Endothelial cell of umbilical vein (primary cell): ENCODE results near the gene SLC41A3. TPM values are rescaled to one million over a fixed set of nuclear protein-coding genes. Genes with fewer than 3 reads are reported as not detected.
A peak's percentile ranks its signal among the peaks of the same experiment; 100 is the strongest.

ENCODE experiments used
- BruUV-seq: library from RNA; stranded (reverse); fragments of 400-500 nt; replicated peaks from 2 replicates; lab custom pipeline; 2021; lab: Mats Ljungman, UMichigan
- CTCF ChIA-PET: fragments of 300-600, 350-600 bp; sonication (Branson Sonifier 250); formaldehyde crosslinking; loops from one replicate; lab custom pipeline; 2021; ENCODE audit warnings: antibody characterized with exemption, inconsistent platforms; lab: Charles Lee
- POLR2A ChIA-PET: fragments of 300-600, 350-600 bp; sonication (Branson Sonifier 250); formaldehyde crosslinking; loops from one replicate; lab custom pipeline; 2021; ENCODE audit warnings: antibody characterized with exemption, inconsistent platforms; lab: Charles Lee
- DNase-seq: peaks from one replicate; pipeline ENCODE4 v3.0.0-alpha.2; 2011; ENCODE audit warnings: low read depth, low spot score
- FAIRE-seq: peaks from 2 replicates; lab custom pipeline; 2011; peaks lifted over from hg19 to GRCh38; lab: Jason Lieb, UNC
- H2AFZ ChIP-seq: 2 replicates; pipeline ENCODE4 v1.6.0; 2012; ENCODE audit warnings: low read depth, low read length, control low read depth, inconsistent platforms
- H3K27ac ChIP-seq: 2 replicates; pipeline ENCODE4 v1.5.1; 2011; ENCODE audit warnings: low read depth, mild to moderate bottlenecking, control low read depth, low read length, moderate library complexity; ENCODE audit not compliant: insufficient read depth
- H3K27me3 ChIP-seq, 2 experiments: 2 replicates each; pipeline versions ENCODE4 v1.6.0 to v1.6.1; 2011; ENCODE audit warnings: low read length in 2 of 2, mixed read lengths in 1 of 2; ENCODE audit not compliant: control insufficient read depth in 2 of 2, insufficient read depth in 2 of 2
- H3K36me3 ChIP-seq, 2 experiments: 2 replicates in 1 of 2; 3 replicates in 1 of 2; pipeline ENCODE4 v1.5.1; 2011; ENCODE audit warnings: low read length in 2 of 2, mild to moderate bottlenecking in 1 of 2, moderate library complexity in 1 of 2; ENCODE audit not compliant: control insufficient read depth in 2 of 2, insufficient read depth in 2 of 2; ENCODE audit errors: extremely low read depth in 1 of 2
- H3K4me1 ChIP-seq: 3 replicates; pipeline ENCODE4 v1.5.1; 2011; ENCODE audit warnings: mild to moderate bottlenecking, low read length; ENCODE audit not compliant: control insufficient read depth, insufficient read depth; ENCODE audit errors: extremely low read depth
- H3K4me2 ChIP-seq: 2 replicates; pipeline ENCODE4 v1.6.1; 2011; ENCODE audit warnings: low read length, control low read depth, mixed read lengths; ENCODE audit not compliant: insufficient read depth
- H3K4me3 ChIP-seq, 3 experiments: fragments of 200-600 bp in 1 of 3; sonication (generic), shearing (Covaris generic) in 1 of 3; replicated peaks in 1 of 3; 2 replicates each; pipeline ENCODE4 v1.5.1; 2011 to 2016; ENCODE audit warnings: control low read depth in 3 of 3, low read length in 3 of 3, mild to moderate bottlenecking in 2 of 3, inconsistent platforms in 1 of 3, low read depth in 1 of 3, moderate library complexity in 1 of 3; ENCODE audit not compliant: insufficient read depth in 1 of 3
- H3K79me2 ChIP-seq: 2 replicates; pipeline ENCODE4 v1.6.0; 2012; ENCODE audit warnings: low read length, inconsistent platforms; ENCODE audit not compliant: control insufficient read depth, insufficient read depth
- H3K9ac ChIP-seq: replicated peaks from 2 replicates; pipeline ENCODE3; 2011; ENCODE audit warnings: low read length, control low read depth; ENCODE audit not compliant: insufficient read depth; ENCODE audit errors: extremely low read depth
- H3K9me1 ChIP-seq: replicated peaks from 3 replicates; pipeline ENCODE4 v1.6.0; 2011; ENCODE audit warnings: mild to moderate bottlenecking, low read length; ENCODE audit not compliant: control insufficient read depth, insufficient read depth; ENCODE audit errors: extremely low read depth
- H3K9me3 ChIP-seq: replicated peaks from 2 replicates; pipeline ENCODE4 v1.5.1; 2012; ENCODE audit warnings: low read length, inconsistent platforms; ENCODE audit not compliant: control insufficient read depth, insufficient read depth
- H4K20me1 ChIP-seq: replicated peaks from 2 replicates; pipeline ENCODE3; 2011; ENCODE audit warnings: mild to moderate bottlenecking, low read length; ENCODE audit not compliant: control insufficient read depth, insufficient read depth; ENCODE audit errors: extremely low read depth
- EZH2 ChIP-seq: IDR thresholded peaks from 2 replicates; pipeline ENCODE4 v1.6.1; 2012; ENCODE audit warnings: borderline replicate concordance, low read depth, mild to moderate bottlenecking, moderate library complexity, low read length, inconsistent platforms; ENCODE audit not compliant: severe bottlenecking
- FOS ChIP-seq: IDR thresholded peaks from 2 replicates; pipeline ENCODE4 v1.6.1; 2011; ENCODE audit warnings: mild to moderate bottlenecking, low read length, moderate library complexity, borderline replicate concordance; ENCODE audit not compliant: insufficient read depth
- dilution Hi-C: fragments of 300-500 bp; cut with MboI; formaldehyde crosslinking; loops from one replicate; pipeline ENCODE4 v1.15.0; 2019; ENCODE audit warnings: low sequenced_read_pairs; ENCODE audit not compliant: extremely low pct_ligation_motif_present
- intact Hi-C: fragments of 100-400 bp; cut with micrococcal nuclease; formaldehyde crosslinking; loops from one replicate; pipeline ENCODE4 v1.10.0; 2022
- polyA plus RNA-seq, 4 experiments: library from polyadenylated mRNA; depleted of rRNA in 3 of 4; stranded (reverse) in 3 of 4; unstranded in 1 of 4; fragments of >200 nt; gene quantifications; 2 replicates each; pipeline versions ENCODE4 v1.2.1 to v1.2.3, GENCODE V29; 2011 to 2012; ENCODE audit warnings: missing spikeins in 1 of 4
- total RNA-seq: library from RNA; stranded (reverse); gene quantifications from 2 replicates; pipeline ENCODE4 v1.2.3, GENCODE V29; 2021
- TF ChIP-seq, protein P1 (sequence below): IDR thresholded peaks from 2 replicates; pipeline ENCODE4 v1.6.1; 2011; ENCODE audit not compliant: insufficient read depth, insufficient read length
- TF ChIP-seq, protein P2 (sequence below), 2 donors: IDR thresholded peaks; 1 replicate in 1 of 2; 2 replicates in 1 of 2; pipeline ENCODE4 v1.5.1; 2011; ENCODE audit warnings: low read length in 2 of 2, mild to moderate bottlenecking in 2 of 2, moderate library complexity in 2 of 2, control low read depth in 1 of 2, inconsistent platforms in 1 of 2, low read depth in 1 of 2; ENCODE audit not compliant: insufficient read depth in 1 of 2; ENCODE audit errors: extremely low read depth in 1 of 2

Gene SLC41A3
- total and polyA plus RNA-seq, 2 donors (not counting 3 experiments of a cell fraction or from before 2014, with no cell fraction given), result 52.5 to 118 TPM

DNA sequence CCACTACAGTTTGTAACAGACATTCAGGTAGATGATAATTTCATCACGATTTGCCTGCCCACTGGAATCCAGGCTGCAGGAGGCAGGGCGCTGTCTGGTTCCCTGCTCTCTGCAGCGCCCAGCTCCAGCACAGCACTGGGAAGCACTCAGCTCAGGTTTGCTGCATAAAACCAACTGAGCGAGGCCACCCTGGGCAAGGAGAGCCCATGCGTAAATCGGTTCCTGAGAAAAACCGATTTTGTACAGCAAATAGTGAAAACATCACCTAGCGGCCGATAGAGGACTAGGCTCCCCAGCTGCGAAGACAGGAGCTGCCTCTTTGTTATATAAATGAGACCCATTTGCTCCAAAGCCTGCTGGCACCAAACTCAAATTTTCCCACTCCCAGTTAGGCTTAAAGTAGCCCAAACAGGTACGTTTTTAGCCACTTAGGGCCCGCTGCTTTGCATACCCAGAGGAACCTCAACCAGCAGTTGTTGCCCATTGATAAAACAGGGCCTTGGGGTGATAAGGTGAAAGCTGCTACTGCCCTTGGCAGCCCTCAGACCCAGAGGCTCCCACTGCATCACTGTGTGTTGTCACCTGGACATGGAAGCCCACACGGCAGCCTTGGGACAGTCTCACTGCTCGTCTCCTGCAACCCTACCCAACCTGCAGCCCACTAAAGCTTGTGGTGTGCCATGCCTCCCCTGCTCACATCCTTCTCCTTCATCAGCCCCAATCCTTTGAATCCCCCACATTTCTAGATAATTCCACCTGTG is 49.0 kb upstream of the SLC41A3 start:
- Histone ChIP-seq H3K79me2 (no peaks in the 10 kb centered on the region), H3K9me3 (no peaks in the 10 kb centered on the region), H3K4me3 (no peak overlapping the region), H3K27me3 (no peaks in the 10 kb centered on the region), H3K27ac (no peak overlapping the region), H3K4me2 (no peak overlapping the region), H3K9ac (no peak overlapping the region), H2AFZ (no peak overlapping the region), H3K36me3 (no peaks in the 10 kb centered on the region), H3K4me1 (peaks cover 11% of the 10 kb centered on the region), H3K9me1 (no peaks in the 10 kb centered on the region), H4K20me1 (no peaks in the 10 kb centered on the region)
- BruUV-seq, result no TSS peak
- TF ChIP-seq FOS, result no peak
- TF ChIP-seq, protein P1, sequence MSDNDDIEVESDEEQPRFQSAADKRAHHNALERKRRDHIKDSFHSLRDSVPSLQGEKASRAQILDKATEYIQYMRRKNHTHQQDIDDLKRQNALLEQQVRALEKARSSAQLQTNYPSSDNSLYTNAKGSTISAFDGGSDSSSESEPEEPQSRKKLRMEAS, result no peak
- TF ChIP-seq EZH2, result no peak
- TF ChIP-seq, protein P2, sequence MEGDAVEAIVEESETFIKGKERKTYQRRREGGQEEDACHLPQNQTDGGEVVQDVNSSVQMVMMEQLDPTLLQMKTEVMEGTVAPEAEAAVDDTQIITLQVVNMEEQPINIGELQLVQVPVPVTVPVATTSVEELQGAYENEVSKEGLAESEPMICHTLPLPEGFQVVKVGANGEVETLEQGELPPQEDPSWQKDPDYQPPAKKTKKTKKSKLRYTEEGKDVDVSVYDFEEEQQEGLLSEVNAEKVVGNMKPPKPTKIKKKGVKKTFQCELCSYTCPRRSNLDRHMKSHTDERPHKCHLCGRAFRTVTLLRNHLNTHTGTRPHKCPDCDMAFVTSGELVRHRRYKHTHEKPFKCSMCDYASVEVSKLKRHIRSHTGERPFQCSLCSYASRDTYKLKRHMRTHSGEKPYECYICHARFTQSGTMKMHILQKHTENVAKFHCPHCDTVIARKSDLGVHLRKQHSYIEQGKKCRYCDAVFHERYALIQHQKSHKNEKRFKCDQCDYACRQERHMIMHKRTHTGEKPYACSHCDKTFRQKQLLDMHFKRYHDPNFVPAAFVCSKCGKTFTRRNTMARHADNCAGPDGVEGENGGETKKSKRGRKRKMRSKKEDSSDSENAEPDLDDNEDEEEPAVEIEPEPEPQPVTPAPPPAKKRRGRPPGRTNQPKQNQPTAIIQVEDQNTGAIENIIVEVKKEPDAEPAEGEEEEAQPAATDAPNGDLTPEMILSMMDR (IDR thresholded peaks at IDR 0.05; ENCODE audit: extremely low read depth in 1 of 2, insufficient read depth in 1 of 2, low read depth in 1 of 2, low read length in 2 of 2), result peak in 1 of 2 donors; percentile 13
- intact Hi-C loops (loop anchor here (5.0 kb wide), 2 partner anchors 79 to 161 kb away; no protein-coding TSS in a partner anchor), dilution Hi-C loops (no loop called here)
- POLR2A ChIA-PET, result no interaction called here
- CTCF ChIA-PET, result interaction anchor here (0.9 to 3.9 kb wide), 15 partner anchors 49 to 1416 kb away, joined by 3 to 68 read pairs (median 3); partner anchors contain the start of genes SLC41A3 and ZXDC
- DNase-seq, result no peak
- no peak for FAIRE-seq
